Measurements from ENCODE around the gene CTNNA3.

CTNNA3 gene

GRCh38 chr10:66723608-66724400 lies 972.2 kb downstream of the CTNNA3 start:
- no peak for DNase-seq

- no peak for DNase-seq
Measured at GRCh38 chr10:66719483-66719882, 976.5 kb downstream of the CTNNA3 start.

GRCh38 chr10:66717231-66717981 lies 978.6 kb downstream of the CTNNA3 start:
- no peak for DNase-seq

- no peak for DNase-seq
Measured at GRCh38 chr10:66714741-66715140, 981.3 kb downstream of the CTNNA3 start.

- no peak for DNase-seq
Measured at GRCh38 chr10:66713387-66713786, 982.6 kb downstream of the CTNNA3 start.

GRCh38 chr10:66698069-66698468 lies 997.9 kb downstream of the CTNNA3 start:
- DNase-seq: no peak

- DNase-seq: no peak
Measured at GRCh38 chr10:66695046-66695445, 1000.9 kb downstream of the CTNNA3 start.

GRCh38 chr10:66684581-66684980 lies 1011.4 kb downstream of the CTNNA3 start:
- DNase-seq: no peak

- DNase-seq: no peak
Measured at GRCh38 chr10:66680886-66681285, 1015.1 kb downstream of the CTNNA3 start.

GRCh38 chr10:66678521-66678920 lies 1017.5 kb downstream of the CTNNA3 start:
- no peak for DNase-seq

- DNase-seq: no peak
Measured at GRCh38 chr10:66673071-66673470, 1022.9 kb downstream of the CTNNA3 start.

- no peak for DNase-seq
Measured at GRCh38 chr10:66671562-66671961, 1024.4 kb downstream of the CTNNA3 start.

GRCh38 chr10:66671064-66671463 lies 1024.9 kb downstream of the CTNNA3 start:
- no peak for DNase-seq

GRCh38 chr10:66656499-66656898 lies 1039.5 kb downstream of the CTNNA3 start:
- no peak for DNase-seq

- DNase-seq: no peak
Measured at GRCh38 chr10:66654861-66655260, 1041.1 kb downstream of the CTNNA3 start.

- no peak for DNase-seq
Measured at GRCh38 chr10:66651308-66652082, 1044.5 kb downstream of the CTNNA3 start.

- DNase-seq: no peak
Measured at GRCh38 chr10:66649626-66650025, 1046.4 kb downstream of the CTNNA3 start.

- no peak for DNase-seq
Measured at GRCh38 chr10:66642217-66642616, 1053.8 kb downstream of the CTNNA3 start.

GRCh38 chr10:66639371-66639770 lies 1056.6 kb downstream of the CTNNA3 start:
- DNase-seq: no peak

- no peak for DNase-seq
Measured at GRCh38 chr10:66637273-66638036, 1058.5 kb downstream of the CTNNA3 start.

- DNase-seq: no peak
Measured at GRCh38 chr10:66629996-66630395, 1066.0 kb downstream of the CTNNA3 start.

GRCh38 chr10:66627156-66627555 lies 1068.8 kb downstream of the CTNNA3 start:
- no peak for DNase-seq
